ENCODE measurements around the gene CCDC6.

The CCDC6 gene

GRCh38 chr10:59857921-59858320 lies 48.4 kb downstream of the CCDC6 start:
- H3K4me3 ChIP-seq (ENCODE audit: control insufficient read depth, low read depth, low read length): no peak overlapping the region
- no peak for DNase-seq (ENCODE audit: low read depth)
- TF ChIP-seq CTCF (IDR thresholded peaks at IDR 0.05; ENCODE audit: control insufficient read depth, insufficient read depth, low read depth, low read length, missing control alignments): no peak

GRCh38 chr10:59857049-59857448 lies 49.3 kb downstream of the CCDC6 start:
- no peak for DNase-seq (ENCODE audit: low read depth)
- no peak for TF ChIP-seq CTCF (IDR thresholded peaks at IDR 0.05; ENCODE audit: control insufficient read depth, insufficient read depth, low read depth, low read length, missing control alignments)
- H3K4me3 ChIP-seq (ENCODE audit: control insufficient read depth, low read depth, low read length): no peak overlapping the region

GRCh38 chr10:59856104-59856503 lies 50.3 kb downstream of the CCDC6 start:
- DNase-seq (ENCODE audit: low read depth): no peak
- TF ChIP-seq CTCF (IDR thresholded peaks at IDR 0.05; ENCODE audit: control insufficient read depth, insufficient read depth, low read depth, low read length, missing control alignments): no peak
- no peak overlapping the region for H3K4me3 ChIP-seq (ENCODE audit: control insufficient read depth, low read depth, low read length)

- DNase-seq (ENCODE audit: low read depth): no peak
- no peak for TF ChIP-seq CTCF (IDR thresholded peaks at IDR 0.05; ENCODE audit: control insufficient read depth, insufficient read depth, low read depth, low read length, missing control alignments)
- no peak overlapping the region for H3K4me3 ChIP-seq (ENCODE audit: control insufficient read depth, low read depth, low read length)
These were observed 51.8 kb downstream of the CCDC6 start for GRCh38 chr10:59854571-59854970.

GRCh38 chr10:59852670-59853069 lies 53.7 kb downstream of the CCDC6 start:
- no peak for DNase-seq (ENCODE audit: low read depth)
- H3K4me3 ChIP-seq (ENCODE audit: control insufficient read depth, low read depth, low read length): no peak overlapping the region
- TF ChIP-seq CTCF (IDR thresholded peaks at IDR 0.05; ENCODE audit: control insufficient read depth, insufficient read depth, low read depth, low read length, missing control alignments): no peak

GRCh38 chr10:59851864-59852263 lies 54.5 kb downstream of the CCDC6 start:
- no peak for TF ChIP-seq CTCF (IDR thresholded peaks at IDR 0.05; ENCODE audit: control insufficient read depth, insufficient read depth, low read depth, low read length, missing control alignments)
- H3K4me3 ChIP-seq (ENCODE audit: control insufficient read depth, low read depth, low read length): no peak overlapping the region
- no peak for DNase-seq (ENCODE audit: low read depth)

DNA sequence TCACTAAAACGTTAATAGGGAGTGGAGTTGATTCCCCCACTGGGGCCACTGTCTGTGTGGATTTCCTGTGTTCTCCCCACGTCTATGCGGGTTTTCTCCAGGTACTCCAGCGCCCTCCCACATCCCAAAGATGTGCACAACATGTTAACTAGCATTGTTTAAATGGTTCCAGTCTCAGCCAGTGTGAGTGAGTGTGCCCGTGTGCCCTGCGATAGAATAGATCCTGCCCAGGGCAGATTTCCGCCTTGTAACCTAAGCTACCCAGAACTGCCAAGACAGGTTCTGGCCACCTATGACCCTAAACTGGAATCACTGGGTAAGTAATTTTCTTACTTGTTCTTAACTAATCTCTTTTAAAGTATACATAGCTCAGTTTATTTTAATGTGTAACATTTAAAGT lies 58.5 kb downstream of the CCDC6 start:
- no peak for DNase-seq (ENCODE audit: low read depth)
- no peak for TF ChIP-seq CTCF (IDR thresholded peaks at IDR 0.05; ENCODE audit: control insufficient read depth, insufficient read depth, low read depth, low read length, missing control alignments)

More for the DNA sequence above, 58.5 kb downstream of the CCDC6 start:
- no peak overlapping the region for H3K4me3 ChIP-seq (ENCODE audit: control insufficient read depth, low read depth, low read length)

All from AG09309 (cell line).